Ectodermal cell (in vitro differentiated cells): Measurements from ENCODE around the gene USP24.
"Not testable (repeated sequence)": the region's sequence is repeated elsewhere in the genome, so short reads cannot be mapped to it uniquely, and the experiment has no call there.

Source experiments
- H3K27ac ChIP-seq: 2 replicates; pipeline ENCODE4 v1.7.0; 2013; ENCODE audit warnings: mild to moderate bottlenecking, low read depth, low read length; ENCODE audit not compliant: insufficient read depth, poor library complexity, severe bottlenecking
- H3K27me3 ChIP-seq: 2 replicates; pipeline ENCODE4 v1.7.0; 2013; ENCODE audit warnings: mild to moderate bottlenecking, low read length; ENCODE audit not compliant: insufficient read depth, control insufficient read depth, poor library complexity, severe bottlenecking
- H3K36me3 ChIP-seq: one replicate; pipeline ENCODE4 v1.7.0; 2013; ENCODE audit warnings: low read length; ENCODE audit not compliant: control insufficient read depth, insufficient read depth
- H3K4me1 ChIP-seq: one replicate; pipeline ENCODE4 v1.7.0; 2013; ENCODE audit warnings: low read length; ENCODE audit not compliant: control insufficient read depth, insufficient read depth
- H3K4me3 ChIP-seq: 2 replicates; pipeline ENCODE4 v1.7.0; 2013; ENCODE audit warnings: low read depth, low read length, control low read depth; ENCODE audit not compliant: insufficient read depth
- H3K9me3 ChIP-seq: 2 replicates; pipeline ENCODE4 v1.7.0; 2013; ENCODE audit warnings: mild to moderate bottlenecking, low read length, moderate library complexity; ENCODE audit not compliant: control insufficient read depth
- WGBS, 2 experiments: methylation state at CpG; one replicate each; pipeline ENCODE4 v1.1.7; 2013; ENCODE audit warnings: missing lambda C conversion rate in 2 of 2; 5-methylcytosine and 5-hydroxymethylcytosine counted together

USP24 gene

GRCh38 chr1:55035904-55036303, 179.3 kb downstream of the USP24 start:
- H3K27ac ChIP-seq: no peak overlapping the region
- no peaks in the 10 kb centered on the region for H3K4me1 ChIP-seq
- H3K4me3 ChIP-seq: no peak overlapping the region
- H3K27me3 ChIP-seq: peaks cover 38% of the 10 kb centered on the region
- H3K9me3 ChIP-seq: no peaks in the 10 kb centered on the region
- 83 to 93% methylated on average over 4 of the region's 4 CpGs for WGBS, 2 experiments
- no peaks in the 10 kb centered on the region for H3K36me3 ChIP-seq

GRCh38 chr1:55034476-55035133, 180.6 kb downstream of the USP24 start:
- peaks cover 25% of the 10 kb centered on the region for H3K27me3 ChIP-seq
- H3K27ac ChIP-seq: no peak overlapping the region
- no peak overlapping the region for H3K4me3 ChIP-seq
- whole genome bisulfite sequencing, 2 experiments: 91% methylated on average over 6 of the region's 6 CpGs
- no peaks in the 10 kb centered on the region for H3K36me3 ChIP-seq
- H3K4me1 ChIP-seq: no peaks in the 10 kb centered on the region
- H3K9me3 ChIP-seq: no peaks in the 10 kb centered on the region

- H3K36me3 ChIP-seq: no peaks in the 10 kb centered on the region
- no peak overlapping the region for H3K4me3 ChIP-seq
- no peak overlapping the region for H3K27ac ChIP-seq
- 81 to 83% methylated on average over 7 of the region's 7 CpGs for WGBS, 2 experiments
- H3K9me3 ChIP-seq: no peaks in the 10 kb centered on the region
- peaks cover 12% of the 10 kb centered on the region for H3K27me3 ChIP-seq
- H3K4me1 ChIP-seq: no peaks in the 10 kb centered on the region
Measured at GRCh38 chr1:55033265-55033614, 181.9 kb downstream of the USP24 start.

GRCh38 chr1:55031098-55031497, 184.1 kb downstream of the USP24 start:
- H3K27me3 ChIP-seq, H3K4me3 ChIP-seq, H3K9me3 ChIP-seq, H3K4me1 ChIP-seq, H3K36me3 ChIP-seq, H3K27ac ChIP-seq: not testable (repeated sequence)
- WGBS, 2 experiments: 93 to 98% methylated on average over 5 of the region's 5 CpGs

GRCh38 chr1:55026682-55027081, 188.5 kb downstream of the USP24 start:
- H3K4me1 ChIP-seq, H3K4me3 ChIP-seq, H3K9me3 ChIP-seq, H3K27me3 ChIP-seq, H3K36me3 ChIP-seq, H3K27ac ChIP-seq: not testable (repeated sequence)
- WGBS, 2 experiments: 88 to 89% methylated on average over 2 to 3 of the region's 3 CpGs

- 56 to 61% methylated on average over 9 of the region's 10 CpGs for WGBS, 2 experiments
- H3K36me3 ChIP-seq, H3K4me1 ChIP-seq, H3K27me3 ChIP-seq, H3K9me3 ChIP-seq, H3K27ac ChIP-seq, H3K4me3 ChIP-seq: not testable (repeated sequence)
Measured at GRCh38 chr1:55024163-55024562, 191.0 kb downstream of the USP24 start.

- Histone ChIP-seq H3K27me3 (no peaks in the 10 kb centered on the region), H3K9me3 (no peaks in the 10 kb centered on the region), H3K36me3 (no peaks in the 10 kb centered on the region), H3K4me3 (no peak overlapping the region), H3K4me1 (no peaks in the 10 kb centered on the region), H3K27ac (no peak overlapping the region)
- WGBS, 2 experiments: 38% methylated on average over 15 of the region's 15 CpGs
Measured at GRCh38 chr1:55021942-55022546, 193.1 kb downstream of the USP24 start.

GRCh38 chr1:55018395-55018794, 196.8 kb downstream of the USP24 start:
- Histone ChIP-seq H3K27ac (no peak overlapping the region), H3K4me1 (no peaks in the 10 kb centered on the region), H3K4me3 (no peak overlapping the region), H3K27me3 (no peaks in the 10 kb centered on the region), H3K9me3 (no peaks in the 10 kb centered on the region), H3K36me3 (no peaks in the 10 kb centered on the region)
- WGBS, 2 experiments: 89 to 91% methylated on average over 9 of the region's 9 CpGs
